Brain pericyte (primary cell): Measurements from ENCODE around the gene SERPINA6.
"Not testable (repeated sequence)": the region's sequence is repeated elsewhere in the genome, so short reads cannot be mapped to it uniquely, and the experiment has no call there.

Experiments used
- DNase-seq: peaks from one replicate; pipeline ENCODE4 v3.0.0-alpha.2; 2012; ENCODE audit warnings: low read depth, low spot score

SERPINA6 gene

DNA sequence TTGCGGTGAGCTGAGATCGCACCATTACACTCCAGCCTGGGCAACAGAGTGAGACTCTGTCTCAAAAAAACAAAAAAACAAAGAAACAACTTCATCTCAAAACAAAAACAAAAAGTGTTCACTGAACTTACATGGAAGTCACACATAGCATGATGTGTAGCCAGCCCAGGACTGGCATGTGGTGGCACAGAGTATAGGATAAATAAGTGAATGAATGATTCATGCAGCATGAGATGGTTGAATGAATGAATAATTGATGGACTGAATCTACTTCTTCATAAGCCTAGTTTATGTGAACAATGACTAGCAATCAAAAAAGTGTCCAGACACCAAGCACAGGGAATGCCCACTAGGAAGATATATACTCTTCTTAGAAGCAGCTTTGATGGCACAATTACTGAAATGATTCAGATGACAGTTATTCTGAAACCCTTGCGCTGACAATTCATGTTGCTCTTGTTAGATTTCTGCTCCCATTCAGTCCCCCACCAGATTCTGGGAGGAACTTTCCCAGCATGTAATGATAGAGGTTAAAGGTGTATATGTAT is 31.6 kb upstream of the SERPINA6 start:
- DNase-seq, result no peak

DNA sequence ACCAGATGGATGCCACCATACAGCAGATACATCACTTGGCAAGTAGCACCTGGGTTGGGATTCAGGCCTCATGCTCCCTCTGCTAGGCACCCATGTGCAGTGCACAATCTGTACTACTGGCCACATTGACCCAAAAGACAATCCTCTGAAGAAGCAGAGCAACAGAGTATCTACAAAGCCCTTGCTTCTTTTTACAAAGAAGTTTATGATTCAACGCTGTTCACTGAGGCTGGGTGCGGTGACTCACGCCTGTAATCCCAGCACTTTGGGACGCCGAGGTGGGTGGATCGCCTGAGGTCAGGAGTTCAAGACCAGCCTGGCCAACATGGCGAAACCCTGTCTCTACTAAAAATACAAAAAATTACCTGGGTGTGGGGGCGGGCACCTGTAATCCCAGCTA is 31.1 kb upstream of the SERPINA6 start:
- DNase-seq, result not testable (repeated sequence)

DNA sequence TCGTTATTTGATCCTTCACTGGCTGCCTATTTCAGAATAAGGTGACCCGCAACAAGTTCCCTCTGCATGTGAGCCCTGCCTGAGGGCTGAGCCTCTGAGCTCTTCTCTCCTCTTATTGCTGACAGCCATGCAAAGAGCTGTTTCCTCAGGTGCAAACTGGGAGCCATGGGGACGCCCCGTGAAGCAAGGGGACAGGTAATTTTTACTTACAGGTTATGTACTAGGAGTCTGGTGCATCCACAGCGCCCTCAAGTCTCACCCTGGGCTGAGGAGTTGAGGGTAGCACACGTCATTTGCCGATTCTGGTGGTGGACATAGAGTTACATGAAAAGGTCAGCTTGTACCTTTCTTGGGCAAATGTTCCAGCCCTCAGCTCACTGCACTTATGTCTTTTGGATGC is 26.1 kb upstream of the SERPINA6 start:
- DNase-seq, result no peak

DNA sequence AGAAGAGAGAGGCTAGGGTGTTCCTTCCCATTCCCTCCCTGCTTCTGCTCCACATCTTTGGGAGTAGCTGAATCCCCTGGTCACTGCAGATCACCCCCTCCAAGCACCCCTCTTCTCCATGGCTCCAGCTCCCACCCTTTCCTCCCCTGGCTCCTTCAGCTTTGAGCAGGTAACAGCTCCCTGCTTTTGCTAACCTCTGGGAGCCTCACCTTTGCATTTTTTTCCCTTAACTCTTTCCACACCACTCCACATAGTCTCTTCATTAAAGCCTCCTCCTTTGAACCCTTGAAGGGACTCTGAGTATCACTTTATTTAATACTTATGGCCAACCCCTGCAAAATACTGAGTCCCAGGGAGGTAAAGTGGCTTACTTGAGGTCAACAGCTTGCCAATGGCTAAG is 25.7 kb upstream of the SERPINA6 start:
- no peak for DNase-seq

DNA sequence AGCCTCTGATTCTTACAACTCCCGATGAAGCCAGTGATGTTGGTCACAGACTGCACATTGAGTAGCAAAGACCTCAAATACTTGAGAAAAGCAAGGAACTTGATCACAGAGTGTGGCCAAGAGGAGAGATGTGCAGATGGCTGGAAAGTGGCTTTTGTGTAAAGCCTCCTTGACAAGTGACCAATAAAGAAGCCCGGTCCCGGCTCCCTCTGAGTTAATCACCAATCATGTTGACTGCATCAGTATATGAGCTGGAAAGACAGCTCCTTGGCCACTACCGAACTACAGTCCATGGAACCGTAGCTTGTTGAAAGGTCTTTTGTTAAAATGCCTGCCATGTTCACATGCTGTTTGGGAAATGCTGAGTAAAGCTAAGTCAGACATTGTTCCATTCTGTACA is 23.7 kb upstream of the SERPINA6 start:
- no peak for DNase-seq

DNA sequence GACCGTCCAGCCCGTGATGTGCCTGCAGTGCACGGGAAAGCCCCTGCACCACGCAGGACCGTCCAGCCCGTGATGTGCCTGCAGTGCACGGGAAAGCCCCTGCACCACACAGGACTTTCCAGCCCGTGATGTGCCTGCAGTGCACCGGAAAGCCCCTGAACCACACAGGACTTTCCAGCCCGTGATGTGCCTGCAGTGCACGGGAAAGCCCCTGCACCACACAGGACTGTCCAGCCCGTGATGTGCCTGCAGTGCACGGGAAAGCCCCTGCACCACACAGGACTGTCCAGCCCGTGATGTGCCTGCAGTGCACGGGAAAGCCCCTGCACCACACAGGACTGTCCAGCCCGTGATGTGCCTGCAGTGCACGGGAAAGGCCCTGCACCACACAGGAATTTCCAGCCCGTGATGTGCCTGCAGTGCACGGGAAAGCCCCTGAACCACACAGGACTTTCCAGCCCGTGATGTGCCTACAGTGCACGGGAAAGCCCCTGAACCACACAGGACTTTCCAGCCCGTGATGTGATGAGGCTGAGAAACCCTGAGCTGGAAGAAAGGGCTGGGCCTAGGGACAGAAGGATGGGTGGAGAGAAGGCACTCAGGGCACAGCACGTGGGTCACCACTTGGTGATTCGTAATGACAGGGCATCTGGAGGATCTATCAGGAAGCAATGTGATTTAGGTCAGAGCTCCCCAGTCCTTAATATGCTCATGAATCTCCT is 23.1 kb upstream of the SERPINA6 start:
- not testable (repeated sequence) for DNase-seq

DNA sequence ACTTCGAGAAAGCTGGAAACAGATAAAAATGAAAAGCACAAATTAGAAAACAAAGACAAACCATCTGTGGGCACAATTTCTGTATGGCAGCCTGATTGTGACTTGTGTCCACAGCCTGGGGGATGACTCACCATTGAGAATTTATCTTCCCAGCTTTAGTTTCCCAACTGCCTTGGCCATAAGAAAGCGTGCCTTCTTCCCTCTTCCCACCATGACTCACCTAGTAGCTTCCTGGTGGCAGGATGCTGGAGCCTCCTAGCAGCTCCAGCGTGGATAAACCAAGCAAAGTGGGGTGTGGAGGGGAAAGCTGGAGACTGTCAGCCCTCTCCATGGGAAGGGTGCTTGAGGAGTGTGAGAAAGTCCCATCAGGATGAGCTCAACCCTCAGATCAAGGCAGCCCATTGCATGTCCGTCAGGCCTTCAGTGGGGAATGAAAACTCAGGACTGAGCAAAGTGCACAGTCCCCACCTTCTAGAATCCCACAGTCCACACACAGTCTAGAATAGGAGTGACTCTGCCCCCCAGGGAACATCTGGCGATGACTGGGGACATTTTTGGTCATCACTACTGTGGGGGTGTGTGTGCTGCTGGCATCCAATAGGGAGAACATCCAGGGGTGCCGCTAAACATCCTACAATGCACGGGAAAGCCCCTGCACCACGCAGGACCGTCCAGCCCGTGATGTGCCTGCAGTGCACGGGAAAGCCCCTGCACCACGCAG is 22.4 kb upstream of the SERPINA6 start:
- no peak for DNase-seq

DNA sequence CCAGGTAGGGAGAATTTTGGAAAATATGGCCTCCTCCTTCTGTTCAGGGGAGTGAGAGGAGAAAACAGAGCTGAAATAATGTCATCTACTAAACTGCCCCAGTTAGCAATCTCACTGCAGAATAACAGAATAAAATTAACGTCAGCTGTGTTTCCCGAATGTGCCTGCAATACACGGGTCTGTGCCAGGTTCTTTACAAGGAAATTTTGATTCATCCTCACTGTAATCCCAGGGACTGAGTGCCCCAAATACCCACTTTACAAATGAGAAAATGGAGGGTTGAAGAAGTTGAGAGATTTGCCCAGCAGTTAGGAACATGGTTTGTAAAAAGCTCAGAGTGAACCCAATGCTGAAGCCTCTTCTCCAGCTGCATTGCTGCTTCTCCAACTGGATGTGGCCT is 21.3 kb upstream of the SERPINA6 start:
- DNase-seq, result no peak

DNA sequence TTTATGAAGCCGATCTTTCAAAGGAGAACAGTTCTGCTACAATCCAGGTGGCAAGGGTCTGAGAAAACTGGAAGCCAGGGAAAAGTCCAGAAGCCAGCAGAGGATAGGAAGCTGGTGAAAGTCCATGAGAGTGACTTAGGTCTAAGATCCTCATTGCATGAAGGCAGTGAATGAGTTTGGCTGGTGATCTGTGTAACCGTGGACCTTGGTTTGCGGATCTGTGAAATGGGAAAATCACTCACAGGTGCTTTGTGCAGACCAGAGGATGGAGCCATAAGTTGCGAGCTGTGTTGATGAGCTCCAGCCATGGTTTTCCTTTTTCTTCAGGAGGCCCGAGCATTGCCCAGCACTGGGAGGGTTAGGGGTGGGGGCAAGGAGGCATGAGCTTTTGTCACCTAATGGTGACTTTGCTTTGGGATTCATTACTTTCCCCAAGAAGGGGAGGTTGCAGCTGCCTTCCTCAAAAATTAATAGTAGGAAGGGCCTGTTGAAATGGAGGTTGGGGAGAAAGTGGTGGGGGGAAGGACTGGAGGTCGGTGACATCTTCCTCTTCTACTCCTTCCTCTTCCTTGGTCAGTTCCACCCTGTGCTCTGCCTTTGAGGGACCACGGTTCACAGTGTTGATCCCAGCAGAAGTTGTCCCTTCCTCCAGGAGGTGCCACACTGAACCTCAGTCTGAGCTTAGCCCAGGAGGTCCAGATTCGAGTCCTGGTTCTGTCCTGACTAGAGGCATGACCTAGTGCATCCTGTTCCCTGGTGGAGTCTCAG is 20.3 kb upstream of the SERPINA6 start:
- no peak for DNase-seq

DNA sequence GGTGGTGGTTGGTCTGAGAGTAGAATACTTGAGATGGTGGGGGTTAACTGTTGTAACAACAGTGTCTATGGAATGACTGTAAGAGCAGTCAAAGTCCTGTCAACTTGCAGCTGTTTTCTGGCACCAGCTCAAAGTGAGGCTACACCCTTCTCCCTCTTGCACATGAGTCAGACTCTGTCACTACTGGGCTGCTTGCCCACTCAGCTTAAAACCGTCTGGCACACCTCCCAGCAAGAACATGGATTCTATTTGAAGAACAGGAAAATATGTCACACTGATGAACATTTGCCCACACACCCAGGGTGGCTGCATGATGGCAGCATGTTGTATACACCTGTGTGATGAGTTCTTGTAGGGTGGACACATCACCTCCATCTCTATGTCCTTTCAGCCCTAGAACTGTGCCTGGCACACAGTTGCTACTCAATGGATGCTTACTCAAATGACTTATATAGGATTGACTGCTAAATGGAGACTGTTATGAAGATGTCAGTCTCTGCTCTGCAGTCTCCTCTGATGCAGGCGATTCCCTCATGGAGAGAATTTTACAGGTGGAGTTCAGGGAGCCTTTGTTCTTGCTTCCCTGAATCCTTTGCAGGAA is 19.3 kb upstream of the SERPINA6 start:
- peak; percentile 87 for DNase-seq

DNA sequence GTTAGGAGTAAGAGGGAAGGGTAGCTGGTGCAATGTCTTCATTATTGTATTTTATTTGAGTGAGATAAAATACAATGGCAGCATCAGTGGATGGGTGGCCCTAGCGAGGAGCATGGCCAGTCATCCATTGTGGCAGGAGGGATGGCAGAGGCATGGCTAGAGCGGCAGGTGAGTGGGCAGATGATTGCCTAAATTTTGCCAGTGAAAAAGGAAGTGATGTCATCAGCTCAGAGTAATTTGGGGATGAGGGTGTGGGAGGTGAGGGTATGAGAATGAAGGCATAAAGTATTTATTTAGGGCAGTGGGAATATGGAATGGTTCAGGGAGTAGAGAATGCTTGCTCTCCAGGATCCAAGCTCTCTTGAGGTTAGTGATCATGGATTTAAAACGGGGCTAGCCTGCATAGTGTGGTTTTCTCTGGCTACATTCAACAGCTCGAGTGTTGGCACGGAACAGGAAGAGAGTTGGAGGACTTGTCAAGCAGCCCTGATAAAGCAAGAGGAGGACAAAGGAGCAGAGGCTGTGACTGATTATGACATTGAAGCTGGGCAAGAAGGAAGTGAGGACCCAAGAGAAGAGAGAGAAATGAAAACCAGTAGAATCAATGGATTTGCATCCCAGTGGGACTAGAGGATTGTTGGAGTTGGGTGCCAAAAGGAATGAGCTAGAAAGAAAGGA is 18.7 kb upstream of the SERPINA6 start:
- no peak for DNase-seq

DNA sequence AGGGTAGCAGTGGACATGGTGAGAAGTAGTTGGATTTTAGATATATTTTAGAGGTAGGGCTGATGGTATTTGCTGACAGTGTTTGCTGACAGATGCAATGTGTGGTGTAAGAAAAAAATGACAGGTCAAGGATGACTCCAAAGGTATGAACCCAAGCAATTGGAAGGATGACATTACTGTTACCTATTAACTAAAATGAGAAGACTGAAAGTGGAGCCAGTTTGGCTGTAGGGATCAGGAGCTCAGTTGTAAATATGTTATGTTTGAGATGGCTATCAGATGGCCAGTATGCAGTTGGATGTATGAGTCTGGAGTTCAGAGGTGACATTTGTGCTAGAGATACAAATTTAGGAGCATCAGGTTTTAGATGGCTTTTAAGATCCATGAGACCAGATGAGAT is 17.4 kb upstream of the SERPINA6 start:
- DNase-seq, result no peak

DNA sequence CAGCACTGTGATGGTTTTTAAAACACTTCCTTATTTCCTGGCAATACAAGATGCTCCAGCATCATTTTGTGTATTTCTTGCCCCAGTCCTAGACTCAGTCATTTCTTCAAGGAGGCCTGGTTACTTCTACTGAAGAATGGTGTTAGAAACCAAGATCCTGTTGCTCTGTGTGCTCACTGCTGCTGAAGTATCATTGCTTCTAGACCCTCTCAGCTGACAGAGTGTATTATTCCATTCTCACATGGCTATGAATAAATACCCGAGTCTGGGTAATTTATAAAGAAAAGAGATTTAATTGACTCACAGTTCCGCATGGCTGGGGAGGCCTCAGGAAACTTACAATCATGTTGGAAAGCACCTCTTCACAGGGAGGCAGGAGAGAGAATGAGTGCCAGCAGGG is 14.9 kb upstream of the SERPINA6 start:
- no peak for DNase-seq

DNA sequence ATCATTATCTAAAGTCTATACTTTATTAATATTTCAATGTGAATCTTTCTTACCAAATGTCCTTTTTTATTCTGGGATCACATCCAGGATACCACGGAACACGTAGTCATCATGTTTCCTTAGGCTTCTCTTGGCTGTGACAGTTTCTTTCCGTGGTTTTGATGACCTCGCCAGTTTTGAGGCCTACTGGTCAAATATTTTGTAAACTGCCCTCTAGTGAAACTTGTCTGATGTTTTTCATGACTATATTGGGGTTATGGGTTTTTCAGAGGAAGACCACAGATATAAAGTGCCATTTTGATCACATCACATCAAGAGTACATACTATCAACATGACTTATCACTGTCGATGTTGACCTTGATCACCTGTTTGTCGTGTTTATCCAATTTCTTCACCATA is 14.1 kb upstream of the SERPINA6 start:
- no peak for DNase-seq

DNA sequence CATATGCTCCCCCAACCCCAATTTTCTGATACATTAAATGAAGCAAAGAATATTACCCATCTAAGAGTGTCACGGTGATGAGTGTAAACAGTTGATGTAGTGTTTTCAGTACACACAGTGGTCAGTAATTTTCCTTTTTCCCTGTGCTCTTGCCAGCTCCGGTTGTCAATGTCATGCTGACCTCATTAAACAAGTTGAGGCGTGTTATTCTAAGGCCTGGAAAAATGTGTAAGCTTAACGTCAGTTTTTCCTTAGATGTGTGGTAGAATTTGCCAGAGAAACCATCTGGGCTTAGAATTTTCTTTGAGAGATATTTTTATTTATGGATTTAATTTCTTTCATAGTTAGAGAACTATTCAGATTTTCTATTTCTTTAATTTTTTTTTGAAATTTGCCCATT is 11.7 kb upstream of the SERPINA6 start:
- DNase-seq, result no peak

DNA sequence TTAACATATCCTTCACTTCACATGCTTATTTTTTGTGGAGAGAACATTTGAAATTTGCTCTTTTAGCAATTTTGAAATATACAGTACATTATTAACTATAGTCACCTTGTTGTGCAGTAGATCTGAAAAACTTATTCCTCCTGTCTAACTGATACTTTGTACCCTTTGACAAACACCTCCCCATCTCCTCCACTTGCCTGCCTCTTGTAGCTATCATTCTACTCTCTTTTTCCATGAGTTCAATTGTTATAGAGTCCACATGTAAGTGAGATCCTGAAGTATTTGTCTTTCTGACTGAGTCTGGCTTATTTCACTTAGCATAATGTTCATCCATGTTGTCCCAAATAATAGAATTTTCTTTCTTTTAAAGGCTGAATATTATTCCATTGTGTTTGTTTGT is 9.5 kb upstream of the SERPINA6 start:
- no peak for DNase-seq

DNA sequence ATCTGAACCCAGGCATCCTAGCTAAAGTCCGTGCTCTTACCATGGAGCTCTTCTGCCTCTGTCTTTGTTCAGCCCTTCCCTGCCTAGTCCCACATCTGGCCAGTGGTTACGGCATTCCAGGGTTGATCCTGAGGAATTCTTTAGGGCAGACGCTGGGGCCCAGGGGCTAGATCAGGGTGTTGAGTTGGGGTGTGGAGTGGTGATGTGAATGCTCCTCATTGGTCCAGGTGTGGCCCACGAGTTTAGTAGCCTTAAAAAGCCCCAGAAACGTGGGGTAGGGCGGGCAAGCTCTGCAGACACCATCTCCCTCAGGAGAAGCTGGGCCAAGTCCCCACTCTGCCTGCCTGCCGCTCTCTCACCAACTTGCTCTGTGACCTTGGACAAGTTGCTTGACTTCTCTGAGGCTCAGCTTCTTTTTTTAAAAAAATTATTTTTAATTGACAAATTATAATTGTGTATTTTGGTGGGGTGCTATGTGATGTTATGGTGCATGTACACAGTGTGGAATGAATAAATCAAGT is 9.0 kb upstream of the SERPINA6 start:
- DNase-seq, result no peak

DNA sequence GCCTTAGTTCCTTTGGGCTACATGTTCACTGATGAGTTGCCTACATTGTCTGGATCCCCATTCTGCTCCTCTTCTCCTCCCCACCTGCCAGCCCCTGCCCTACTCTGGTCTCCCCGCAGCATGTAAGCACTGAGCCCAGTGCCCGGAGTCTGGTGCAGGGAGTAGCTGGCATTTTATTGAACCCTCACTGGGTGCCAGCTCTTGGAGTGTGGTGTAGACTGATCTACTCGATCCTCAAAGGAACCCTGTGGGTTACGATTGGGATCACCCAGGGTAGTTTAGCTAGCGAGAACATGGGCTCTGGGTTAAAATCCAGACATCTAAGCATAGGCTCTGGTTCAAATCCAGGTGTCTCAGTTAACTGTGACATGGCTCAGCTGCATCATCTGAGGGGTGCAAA is 8.3 kb upstream of the SERPINA6 start:
- no peak for DNase-seq

DNA sequence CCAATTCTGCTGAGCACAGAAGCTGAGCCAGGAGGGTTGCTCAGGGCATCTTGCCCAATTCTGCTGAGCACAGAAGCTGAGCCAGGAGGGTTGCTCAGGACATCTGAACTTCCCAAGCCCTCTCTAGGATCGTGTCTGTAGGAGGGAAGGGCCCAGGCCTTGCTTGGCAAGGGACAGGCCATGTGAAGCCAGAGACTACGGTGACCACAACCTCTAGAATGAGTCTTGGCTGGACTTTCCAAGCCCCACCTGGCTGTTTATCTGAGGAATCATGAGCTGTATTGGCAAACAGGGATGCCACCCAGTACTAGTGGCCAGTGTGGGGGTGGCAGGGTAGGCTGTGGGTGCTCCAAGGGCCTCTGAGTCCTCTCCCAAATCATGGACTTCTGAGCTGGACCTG is 7.7 kb upstream of the SERPINA6 start:
- no peak for DNase-seq

DNA sequence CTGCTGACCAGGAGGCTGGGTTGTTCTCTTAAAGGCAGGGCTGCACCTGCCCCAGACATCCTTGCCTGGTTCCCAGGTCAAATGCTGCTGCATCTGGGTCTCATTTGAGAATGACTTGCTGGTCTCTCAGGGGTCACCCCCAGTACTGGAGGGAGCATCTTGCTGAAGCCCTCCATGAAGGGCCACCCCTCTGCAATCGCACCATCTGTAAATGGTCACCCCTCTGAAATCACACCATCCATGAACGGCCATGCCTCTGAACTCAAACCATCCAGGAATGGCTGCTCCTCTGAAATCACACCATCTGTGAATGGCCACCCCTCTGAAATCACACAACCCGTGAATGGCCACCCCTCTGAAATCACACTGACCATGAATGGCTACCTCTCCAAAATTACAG is 7.3 kb upstream of the SERPINA6 start:
- no peak for DNase-seq

DNA sequence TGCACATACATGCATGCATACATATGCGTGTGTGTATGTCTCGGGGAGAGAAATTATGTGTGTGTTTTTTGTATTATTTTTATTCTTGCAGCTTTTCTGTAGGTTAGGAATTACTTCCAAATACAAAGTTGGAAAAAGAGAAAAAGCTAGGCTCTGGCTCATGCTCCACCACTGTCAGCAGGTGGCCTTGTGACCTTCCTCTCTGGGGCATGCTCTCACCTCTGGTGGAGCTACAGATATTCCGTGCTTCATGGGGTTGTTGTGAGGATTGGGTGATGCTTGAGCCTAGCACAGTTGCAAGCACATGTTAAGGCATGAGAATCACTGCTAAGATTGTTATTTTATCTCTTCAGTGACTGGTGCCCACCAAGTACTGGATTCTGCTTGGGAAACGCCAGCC is 6.7 kb upstream of the SERPINA6 start:
- no peak for DNase-seq
